IPS-18c (cell line): ENCODE results near the gene PLAAT2.
"Not testable (repeated sequence)": the region's sequence is repeated elsewhere in the genome, so short reads cannot be mapped to it uniquely, and the experiment has no call there.

Experiments
- H3K4me3 ChIP-seq: 2 replicates; pipeline ENCODE4 v1.7.0; 2013; ENCODE audit warnings: low read depth, mild to moderate bottlenecking, low read length, moderate library complexity; ENCODE audit not compliant: insufficient read depth
- H3K9me3 ChIP-seq: one replicate; pipeline ENCODE4 v1.6.1; 2013; ENCODE audit warnings: mild to moderate bottlenecking, low read length, moderate library complexity; ENCODE audit not compliant: control insufficient read depth, insufficient read depth

Gene PLAAT2

DNA sequence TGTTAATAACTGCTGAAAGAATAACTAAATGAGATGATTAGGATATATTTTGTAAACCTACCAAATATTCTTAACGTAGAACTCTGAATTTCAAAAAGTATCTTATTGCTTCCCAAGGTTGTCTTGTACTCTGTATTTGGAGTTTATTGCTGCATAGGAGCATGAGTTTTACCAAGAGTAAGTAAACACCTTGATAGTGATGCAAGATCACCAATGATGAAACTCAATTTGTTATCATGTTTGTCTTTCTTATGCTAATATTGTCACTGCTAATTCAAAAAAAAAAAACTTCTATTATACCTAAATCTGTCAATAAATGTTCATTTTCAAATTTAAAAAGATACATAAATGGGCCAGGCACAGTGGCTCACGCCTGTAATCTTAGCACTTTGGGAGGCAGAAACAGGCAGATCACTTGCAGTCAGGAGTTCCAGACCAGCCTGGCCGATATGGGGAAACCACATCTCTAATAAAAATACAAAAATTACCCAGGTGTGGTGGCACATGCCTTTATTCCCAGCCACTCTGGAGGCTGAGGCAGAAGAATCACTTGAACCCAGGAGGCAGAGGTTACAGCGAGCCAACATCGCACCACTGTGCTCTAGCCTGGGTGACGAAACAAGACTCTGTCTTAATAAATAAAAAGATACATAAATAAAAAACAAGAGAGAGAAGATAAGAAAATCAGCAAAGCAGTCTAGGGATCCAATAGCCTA is 23.4 kb upstream of the PLAAT2 start:
- no peak overlapping the region for H3K4me3 ChIP-seq
- H3K9me3 ChIP-seq: peaks cover 5% of the 10 kb centered on the region

DNA sequence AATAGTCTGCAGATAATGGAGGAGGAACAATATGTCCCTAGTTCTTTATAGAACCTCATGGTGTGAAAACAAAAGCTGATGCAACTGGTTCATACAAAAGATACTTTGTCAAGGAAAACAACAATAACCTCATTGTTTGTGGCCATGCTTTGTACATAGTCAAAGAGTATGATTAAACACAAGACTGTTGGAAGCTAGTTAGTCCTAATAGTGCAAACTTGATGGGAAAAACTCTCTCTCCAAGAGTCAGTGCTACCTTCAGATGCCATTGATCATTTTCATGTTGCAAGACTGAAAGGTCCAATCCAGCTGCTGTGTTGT is 20.1 kb upstream of the PLAAT2 start:
- H3K4me3 ChIP-seq: no peak overlapping the region
- H3K9me3 ChIP-seq: peaks cover 11% of the 10 kb centered on the region

DNA sequence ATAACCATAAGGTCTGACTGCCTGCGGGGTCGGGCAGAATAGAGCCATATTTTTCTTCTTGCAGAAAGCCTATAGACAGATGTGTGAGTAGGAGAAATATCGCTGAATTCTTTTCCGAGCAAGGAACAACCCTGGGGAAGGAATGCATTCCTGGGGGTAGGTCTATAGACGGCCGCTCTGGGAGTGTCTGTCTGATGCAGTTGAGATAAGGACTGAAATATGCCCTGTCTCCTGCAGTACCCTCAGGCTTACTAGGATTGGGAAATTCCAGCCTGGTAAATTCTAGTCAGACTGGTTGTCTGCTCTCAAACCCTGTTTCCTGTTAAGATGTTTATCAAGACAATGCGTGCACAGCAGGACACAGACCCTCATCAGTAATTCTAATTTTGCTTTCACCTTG is 18.0 kb upstream of the PLAAT2 start:
- H3K4me3 ChIP-seq: not testable (repeated sequence)
- H3K9me3 ChIP-seq: peaks cover 11% of the 10 kb centered on the region

DNA sequence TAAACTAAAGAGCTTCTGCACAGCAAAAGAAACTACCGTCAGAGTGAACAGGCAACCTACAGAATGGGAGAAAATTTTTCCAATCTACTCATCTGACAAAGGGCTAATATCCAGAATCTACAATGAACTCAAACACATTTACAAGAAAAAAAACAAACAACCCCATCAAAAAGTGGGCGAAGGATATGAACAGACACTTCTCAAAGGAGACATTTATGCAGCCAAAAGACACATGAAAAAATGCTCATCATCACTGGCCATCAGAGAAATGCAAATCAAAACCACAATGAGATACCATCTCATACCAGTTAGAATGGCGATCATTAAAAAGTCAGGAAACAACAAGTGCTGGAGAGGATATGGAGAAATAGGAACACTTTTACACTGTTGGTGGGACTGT is 15.7 kb upstream of the PLAAT2 start:
- peaks cover 11% of the 10 kb centered on the region for H3K9me3 ChIP-seq
- H3K4me3 ChIP-seq: not testable (repeated sequence)

DNA sequence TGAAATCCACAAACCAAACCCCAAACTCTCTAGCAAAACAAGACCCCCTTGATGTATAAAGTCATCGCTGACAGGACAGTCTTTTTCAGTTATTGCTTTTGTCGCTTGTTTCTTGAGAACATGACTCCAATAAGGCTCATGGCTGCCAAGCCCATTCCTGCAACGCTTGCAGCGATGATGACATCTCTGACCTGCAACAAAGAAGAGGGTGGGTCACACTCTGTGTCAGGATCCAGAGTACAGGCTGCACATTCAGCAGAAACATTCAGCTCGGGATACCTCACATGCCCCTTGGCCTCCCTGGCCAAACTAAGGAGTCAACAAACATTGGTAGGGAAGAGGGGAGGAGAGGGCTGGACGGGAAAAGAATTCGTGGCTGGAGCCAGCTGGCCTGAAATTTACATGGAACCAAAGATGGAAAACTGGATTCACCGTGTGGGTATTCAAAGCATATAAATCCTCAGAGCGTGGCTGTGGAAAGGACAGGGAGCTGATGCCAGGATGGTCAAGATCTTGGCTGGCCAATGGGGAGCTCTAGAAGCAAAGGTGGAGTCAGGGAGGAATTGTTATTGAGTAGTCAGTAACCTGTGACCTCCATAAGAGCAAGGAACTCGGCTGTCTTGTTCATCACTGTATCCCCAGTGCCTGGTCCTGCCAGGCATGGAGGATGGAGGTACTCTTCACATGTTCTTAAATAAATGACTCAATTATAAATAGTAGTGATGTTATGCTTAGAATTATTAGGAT is 11.8 kb upstream of the PLAAT2 start:
- H3K4me3 ChIP-seq: no peak overlapping the region
- H3K9me3 ChIP-seq: no peaks in the 10 kb centered on the region

DNA sequence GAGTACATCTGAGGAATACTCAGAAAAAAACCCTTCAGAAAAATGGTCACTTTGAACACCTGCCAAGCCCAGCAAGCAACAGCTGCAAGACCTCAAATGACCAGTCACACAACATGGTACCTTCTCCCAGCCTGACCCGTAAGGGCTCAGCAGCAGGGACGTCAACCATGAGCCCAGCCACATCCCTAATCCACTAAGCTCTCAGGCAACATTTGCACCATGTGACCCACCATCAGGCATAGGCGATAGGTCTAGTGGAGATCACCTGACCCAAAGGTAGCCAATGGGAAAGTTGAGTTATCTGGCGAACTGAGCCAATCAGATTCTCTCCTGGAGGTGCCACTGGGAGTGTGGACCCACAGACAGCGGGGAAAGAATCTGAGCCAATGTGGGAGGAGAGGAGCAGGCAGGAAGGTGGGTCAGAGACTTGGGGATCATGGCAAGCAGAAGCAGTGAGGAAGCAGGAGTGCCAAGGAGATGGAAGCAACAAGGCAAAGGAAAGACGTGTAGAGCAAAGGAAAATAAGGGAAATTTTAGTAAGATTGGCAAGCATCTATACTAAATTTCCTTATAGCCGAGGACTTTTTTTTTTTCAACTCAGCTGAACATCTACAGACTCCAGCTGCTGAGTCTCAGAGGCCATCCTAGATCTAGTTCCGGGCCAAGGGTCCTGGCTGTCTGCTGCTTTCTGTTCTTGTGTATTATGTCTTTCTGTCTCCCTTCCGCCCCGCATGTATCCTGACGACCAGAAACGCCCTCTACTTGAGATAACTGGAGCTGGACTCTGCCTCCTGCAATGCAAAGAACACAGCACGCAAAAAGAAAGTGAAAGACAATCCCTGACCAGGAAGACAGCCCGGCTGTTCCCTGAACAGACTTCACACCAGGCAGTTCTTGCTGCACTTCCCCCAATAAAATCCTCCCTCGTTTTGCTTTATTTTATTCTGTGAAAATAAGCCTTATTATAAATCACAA is 11.0 kb upstream of the PLAAT2 start:
- Histone ChIP-seq H3K9me3 (no peaks in the 10 kb centered on the region), H3K4me3 (no peak overlapping the region)

DNA sequence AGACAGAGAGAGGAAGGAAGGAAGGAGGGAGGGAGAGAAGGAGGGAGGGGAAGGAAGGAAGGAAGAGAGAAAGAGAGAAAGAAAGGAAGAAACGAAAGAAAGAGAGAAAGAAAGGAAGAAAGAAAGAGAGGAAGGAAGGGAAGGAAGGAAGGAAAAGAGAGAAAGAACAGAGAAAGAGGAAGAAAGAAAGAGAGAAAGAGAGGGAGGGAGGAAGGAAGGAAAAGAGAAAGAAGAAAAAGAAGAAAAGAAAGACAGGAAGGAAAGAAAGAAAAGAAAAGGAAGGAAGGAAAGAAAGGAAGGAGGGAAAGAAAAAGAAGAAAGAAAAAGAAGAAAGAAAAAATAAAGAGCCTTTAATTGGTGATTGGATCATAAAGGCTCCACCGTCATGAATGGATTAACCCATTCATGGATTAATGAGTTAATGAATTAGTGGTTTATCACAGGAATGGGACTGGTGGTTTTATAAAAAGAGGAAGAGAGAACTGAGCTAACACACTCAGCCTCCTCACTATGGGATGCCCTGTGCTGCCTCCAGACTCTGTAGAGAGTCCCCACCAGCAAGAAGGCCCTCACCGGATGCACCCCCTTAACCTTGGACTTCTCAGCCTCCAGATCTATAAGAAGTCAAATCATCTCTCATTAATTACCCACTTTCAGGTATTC is 9.0 kb upstream of the PLAAT2 start:
- no peak overlapping the region for H3K4me3 ChIP-seq
- no peaks in the 10 kb centered on the region for H3K9me3 ChIP-seq

DNA sequence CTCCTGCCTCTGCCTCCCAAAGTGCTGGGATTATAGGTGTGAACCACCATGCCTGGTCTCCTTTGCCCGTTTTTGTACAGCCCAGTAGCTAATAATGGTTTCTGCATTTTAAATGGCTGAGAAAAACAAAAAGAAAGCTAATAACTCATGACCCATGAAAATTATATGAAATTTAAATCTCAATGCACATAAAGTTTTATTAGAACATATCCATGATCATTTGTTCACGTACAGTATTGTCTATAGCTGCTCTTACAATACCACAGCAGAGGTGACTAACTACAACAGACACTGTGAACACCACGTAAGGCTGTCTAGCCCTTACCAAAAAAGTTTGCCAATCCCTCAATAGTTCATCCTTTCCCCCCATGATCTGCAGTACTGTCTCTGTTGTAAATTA is 6.4 kb upstream of the PLAAT2 start:
- no peaks in the 10 kb centered on the region for H3K9me3 ChIP-seq

DNA sequence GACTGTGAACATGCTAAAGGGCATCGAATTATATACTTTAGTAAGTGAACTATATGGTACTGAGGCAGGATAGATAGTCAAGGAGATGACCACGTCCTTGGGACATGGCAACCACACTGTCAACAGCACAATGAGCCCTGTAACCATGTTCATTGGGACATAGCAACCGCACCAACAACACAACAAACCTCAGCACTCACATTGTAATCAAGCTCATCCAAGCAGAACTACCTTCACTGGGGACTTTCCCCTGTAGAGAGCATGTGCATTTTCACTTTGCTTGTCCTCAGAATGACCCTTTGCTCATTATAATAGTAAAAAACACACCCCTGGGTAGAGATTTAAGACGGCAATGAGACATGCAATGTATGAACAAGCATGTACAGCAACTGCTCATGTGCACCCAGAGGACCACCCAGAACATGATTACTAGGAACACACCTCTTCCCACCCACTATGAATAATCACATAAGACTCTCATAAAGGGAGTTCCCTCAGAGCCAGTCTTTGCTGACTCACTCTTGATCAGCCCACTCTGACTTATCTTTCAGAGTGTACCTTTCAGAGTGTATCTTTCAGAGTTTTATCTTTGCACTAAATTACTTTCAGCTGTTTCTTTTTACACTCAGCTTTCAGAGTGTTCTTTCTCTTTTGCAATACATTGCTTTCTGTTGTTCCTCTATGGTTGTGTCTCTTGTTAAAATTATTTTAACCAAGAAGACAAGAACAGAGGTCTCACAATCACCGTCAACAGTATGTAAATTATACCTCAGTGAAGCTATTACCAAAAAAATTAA is 4.1 kb upstream of the PLAAT2 start:
- H3K4me3 ChIP-seq: no peak overlapping the region
- no peaks in the 10 kb centered on the region for H3K9me3 ChIP-seq

More for the DNA sequence above, 6.4 kb upstream of the PLAAT2 start:
- H3K4me3 ChIP-seq: no peak overlapping the region

DNA sequence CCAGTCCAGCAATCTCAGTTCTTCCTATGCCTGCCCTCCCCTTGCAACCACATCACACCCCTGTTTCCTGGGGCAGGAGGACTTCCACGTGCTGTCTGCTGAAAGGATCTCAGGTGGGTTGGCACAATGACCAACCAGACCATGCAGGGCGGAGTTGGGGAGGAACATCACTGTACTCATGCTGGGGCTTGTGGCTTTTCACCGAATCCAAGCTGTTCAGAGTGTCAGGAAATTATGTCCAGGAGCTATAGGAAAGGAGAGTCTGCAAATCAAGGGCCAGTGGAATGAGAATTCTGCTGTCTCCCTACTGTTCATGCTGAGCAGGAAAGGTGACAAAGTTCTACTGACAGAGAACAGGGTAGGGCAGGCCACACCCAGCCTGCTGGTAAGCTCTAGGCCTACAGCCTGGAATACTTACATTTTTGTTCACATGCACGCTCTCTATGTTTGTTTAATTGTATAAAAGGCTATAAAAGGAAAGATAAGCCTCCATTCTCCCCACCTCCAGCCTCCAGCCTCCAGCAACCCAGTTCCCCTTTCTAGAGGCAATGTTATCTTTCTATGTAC is 1.7 kb upstream of the PLAAT2 start:
- no peaks in the 10 kb centered on the region for H3K9me3 ChIP-seq
- no peak overlapping the region for H3K4me3 ChIP-seq

DNA sequence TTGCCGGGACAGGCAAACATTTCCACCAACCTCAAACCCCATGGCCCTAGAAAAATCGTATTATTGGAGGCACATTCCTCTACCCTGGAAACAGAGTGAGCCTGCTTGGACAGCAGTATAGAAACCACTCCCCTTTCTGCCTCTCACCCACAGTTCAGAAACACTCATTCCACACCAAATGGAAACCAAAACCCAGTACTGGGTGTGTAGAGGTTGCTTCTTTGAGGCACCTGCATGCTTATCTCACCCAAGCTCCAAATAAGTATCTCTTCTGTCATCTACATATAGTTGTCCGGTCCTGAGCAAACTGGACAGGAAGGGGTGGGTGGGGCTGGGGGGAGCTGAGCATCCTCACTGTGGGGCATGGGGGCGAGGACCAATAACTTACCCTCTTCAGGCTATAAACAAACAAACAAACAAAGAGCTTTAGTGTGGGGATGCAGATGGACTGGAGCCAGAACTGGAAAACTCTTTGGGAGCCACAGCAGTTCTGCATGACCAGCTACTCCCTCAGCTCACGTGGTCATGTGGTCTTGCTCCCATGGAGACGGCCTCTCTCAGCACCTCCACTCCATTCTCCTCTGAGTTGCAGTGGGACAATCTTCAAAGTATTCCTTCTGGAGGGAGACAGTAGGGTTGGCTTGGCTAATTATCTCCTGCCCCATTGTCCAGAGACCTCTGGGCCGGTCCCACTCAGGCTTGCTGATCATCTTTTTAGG is 1.0 kb upstream of the PLAAT2 start:
- H3K9me3 ChIP-seq: no peaks in the 10 kb centered on the region
- H3K4me3 ChIP-seq: no peak overlapping the region

DNA sequence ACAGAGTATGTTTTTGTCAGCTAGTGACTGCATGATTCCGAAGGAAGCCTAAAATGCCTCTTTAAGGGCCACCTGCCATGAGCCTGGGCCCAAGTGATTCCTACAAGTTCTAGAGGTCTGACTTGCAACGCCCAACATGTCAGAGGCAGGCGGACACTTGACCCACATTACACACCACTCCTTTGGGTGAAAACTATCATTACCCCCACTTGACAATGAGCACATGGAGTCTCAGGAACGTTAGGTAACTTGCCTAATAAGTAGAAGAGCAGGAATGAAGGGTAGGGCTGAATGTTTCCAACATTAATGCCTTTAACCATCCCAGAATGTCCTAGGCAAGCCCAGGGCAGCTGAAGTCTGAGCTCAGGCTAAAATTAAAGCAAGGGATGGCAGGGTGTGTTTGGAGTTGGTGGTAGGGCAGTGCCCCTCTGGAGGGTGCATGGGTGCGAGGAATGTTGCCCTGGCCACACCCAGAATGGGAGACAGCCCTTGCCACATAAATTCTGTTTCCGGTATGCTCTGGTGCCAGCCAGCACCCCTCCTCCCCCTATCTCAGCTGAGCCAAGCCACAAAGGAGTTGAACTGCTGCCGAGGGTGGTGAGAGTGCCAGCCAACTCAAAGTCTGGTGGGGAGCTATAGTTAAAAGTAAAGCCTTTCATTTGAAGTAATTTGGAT is 2.5 kb downstream of the PLAAT2 start:
- H3K4me3 ChIP-seq: no peak overlapping the region
- H3K9me3 ChIP-seq: no peaks in the 10 kb centered on the region

DNA sequence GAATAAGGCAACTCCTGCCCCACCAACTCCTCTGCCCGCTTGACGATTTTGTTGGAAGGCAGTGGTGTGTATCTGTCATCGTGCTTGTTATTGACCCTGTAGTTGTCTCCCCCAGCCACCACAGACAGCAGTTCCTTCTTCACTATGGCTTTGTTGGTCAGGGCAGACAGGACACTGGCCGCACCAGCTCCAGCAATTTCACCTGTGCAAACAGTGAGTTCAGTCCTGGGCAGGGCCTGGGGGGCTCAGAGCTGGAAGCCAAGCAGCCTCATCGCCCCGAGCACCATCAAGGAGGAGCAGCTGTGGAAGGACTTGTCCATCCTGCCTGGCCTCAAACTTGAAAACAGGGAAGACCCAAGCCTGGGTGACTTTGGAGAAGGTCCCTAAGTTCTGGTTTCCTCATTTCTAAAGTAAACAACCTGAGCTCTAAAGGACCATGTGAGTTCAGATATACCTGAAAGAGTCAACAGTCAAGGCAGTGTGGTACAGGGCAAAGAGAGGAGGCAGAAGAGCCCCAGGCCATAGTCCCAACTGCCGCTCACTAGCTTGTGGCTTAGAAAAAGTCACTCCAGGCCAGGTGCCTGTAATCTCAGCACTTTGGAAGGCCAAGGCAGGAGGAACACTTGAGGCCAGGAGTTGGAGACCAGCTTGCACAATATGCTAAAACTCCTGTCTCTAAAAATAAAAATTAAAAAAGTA is 4.6 kb downstream of the PLAAT2 start:
- Histone ChIP-seq H3K9me3 (no peaks in the 10 kb centered on the region), H3K4me3 (no peak overlapping the region)

DNA sequence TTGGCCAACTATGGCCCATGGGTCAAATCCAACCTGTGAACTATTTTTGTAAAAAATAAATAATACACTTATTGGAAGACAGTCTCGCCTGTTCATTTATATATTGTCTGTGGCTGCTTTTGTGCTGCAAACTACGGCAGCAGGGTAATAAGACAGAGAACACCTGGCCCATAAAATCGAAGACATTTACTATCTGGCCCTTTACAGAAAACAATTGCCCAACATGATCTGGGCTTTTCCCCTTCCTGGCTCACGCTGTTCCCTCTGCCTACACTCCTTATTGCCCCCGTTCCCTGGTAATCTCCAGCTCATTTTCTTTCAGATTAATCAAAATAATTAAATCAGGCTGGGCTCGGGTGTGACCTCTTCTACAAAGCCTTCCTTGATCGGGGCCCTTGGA is 5.6 kb downstream of the PLAAT2 start:
- H3K9me3 ChIP-seq: no peaks in the 10 kb centered on the region

More for the DNA sequence above, 5.6 kb downstream of the PLAAT2 start:
- H3K4me3 ChIP-seq: no peak overlapping the region
